Stimulated activated CD4-positive, alpha-beta T cell treated with anti-CD3 and anti-CD28 coated beads, Interleukin-15, amount 100 ng/mL, for 48 hours (primary cell): ENCODE data around the gene ACTR6.
"Not testable (repeated sequence)": the region's sequence is repeated elsewhere in the genome, so short reads cannot be mapped to it uniquely, and the experiment has no call there.

Experiments used
- DNase-seq, 2 donors: peaks; one replicate each; pipeline ENCODE4 v3.0.0-alpha.2; 2020; ENCODE audit warnings: low read depth in 2 of 2

Gene ACTR6

DNA sequence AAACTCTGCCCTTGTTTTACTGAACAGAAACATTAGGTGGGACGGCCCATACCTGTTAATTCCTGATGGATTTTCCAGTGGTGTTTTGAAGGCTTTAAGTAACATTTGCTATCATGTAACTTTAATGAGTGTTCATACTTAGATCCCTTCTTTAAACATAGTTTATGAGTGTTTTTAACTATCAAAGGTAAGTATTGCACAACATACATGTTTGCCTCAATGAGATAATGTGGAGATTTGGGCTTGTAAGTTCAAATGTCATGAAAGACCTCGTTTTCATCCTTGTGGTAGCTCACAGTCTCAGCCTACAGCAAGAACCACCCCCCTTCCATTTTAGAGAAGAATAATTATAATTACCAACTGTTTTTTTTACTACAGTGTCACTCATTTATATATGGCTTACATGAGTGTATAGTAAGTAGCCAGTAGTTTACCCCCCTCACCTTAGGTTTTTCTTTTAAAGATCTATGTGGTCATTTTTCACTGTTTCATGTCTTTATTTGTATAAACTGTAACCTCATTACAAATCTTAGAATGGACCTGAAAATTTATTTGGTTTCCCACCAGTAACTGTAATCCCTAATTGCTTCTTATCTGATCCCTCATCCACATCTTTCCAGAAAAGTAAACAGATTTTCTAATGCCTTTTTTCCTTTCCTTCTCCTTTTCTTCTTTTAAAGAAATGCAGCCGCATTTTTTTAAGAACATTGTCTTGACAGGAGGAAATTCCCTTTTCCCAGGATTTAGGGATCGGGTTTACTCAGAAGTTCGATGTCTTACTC lies 18.9 kb downstream of the ACTR6 start:
- DNase-seq = no peak

DNA sequence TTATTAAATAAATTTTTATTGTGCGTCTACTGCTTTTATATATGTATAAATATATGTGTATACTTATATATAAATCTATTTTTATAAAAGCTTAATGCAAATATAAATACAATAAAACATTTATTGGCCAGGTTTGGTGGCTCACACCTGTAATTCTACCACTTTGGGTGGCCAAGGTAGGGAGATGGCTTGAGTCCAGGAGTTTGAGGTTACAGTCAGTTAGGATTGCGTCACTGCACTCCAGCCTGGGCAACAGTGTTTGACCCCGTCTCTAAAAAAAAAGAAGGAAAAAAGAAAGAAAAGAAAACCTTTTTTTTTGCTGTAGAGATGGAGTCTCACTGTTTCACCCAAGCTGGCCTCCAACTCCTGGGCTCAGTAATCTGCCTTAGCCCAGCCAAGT lies 20.9 kb downstream of the ACTR6 start:
- no peak for DNase-seq

- DNase-seq = not testable (repeated sequence)
These were observed 21.6 kb downstream of the ACTR6 start for GRCh38 chr12:100222173-100222572.

DNA sequence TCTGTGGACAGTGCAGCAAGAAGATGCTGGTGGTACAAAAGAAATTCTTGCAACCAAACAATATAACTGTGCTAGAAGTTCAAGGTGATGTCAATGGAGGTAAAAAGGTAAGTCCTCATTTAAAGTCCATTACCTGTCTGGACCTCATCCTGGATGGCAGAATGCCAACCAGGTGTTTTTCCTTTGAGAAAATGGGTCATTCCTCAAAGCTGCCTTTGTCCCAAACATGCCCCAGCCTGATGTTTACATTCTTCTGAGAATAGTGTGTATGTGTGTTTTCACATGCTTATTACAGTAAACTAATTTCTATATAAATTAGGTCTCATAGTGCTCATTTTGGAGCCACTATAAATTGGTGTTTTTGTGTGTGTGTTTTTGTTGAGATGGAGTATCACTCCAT lies 24.9 kb downstream of the ACTR6 start:
- DNase-seq = no peak

GRCh38 chr12:100229036-100229635 lies 28.5 kb downstream of the ACTR6 start:
- DNase-seq = no peak

DNA sequence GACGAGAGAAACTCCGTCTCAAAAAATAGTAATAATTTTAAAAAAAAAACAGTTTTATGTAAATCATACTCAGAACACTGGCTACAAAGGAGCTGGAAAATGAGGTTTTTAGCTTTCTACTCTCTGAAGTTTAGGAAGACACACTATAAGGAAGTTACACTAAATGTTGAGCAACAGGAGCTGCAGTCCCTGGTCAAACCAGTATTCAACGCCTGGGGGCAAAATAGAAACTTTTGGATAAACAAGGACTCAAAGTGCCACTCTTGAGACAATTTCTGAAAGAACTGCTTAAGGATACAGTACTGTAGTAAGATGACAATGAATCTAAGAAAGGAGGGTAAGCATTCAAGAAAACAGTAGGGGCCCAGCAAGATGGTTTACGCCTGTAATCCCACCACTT lies 29.3 kb downstream of the ACTR6 start:
- no peak for DNase-seq

DNA sequence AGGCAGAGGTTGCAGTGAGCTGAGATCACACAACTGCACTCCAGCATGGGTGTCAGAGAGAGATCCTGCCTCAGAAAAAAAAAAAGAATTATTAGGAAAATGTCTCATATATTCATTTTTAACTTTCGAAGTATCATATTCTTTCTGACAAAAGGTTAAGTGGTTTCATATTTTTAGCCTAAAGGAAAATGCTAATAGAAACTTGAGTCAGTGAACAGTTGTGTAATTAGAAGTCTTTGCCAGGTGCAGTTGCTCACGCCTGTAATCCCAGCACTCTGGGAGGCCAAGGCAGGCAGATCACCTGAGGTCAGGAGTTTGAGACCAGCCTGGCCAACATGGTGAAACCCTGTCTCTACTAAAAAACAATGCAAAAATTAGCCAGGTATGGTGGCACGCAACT lies 31.3 kb downstream of the ACTR6 start:
- DNase-seq = not testable (repeated sequence)

DNA sequence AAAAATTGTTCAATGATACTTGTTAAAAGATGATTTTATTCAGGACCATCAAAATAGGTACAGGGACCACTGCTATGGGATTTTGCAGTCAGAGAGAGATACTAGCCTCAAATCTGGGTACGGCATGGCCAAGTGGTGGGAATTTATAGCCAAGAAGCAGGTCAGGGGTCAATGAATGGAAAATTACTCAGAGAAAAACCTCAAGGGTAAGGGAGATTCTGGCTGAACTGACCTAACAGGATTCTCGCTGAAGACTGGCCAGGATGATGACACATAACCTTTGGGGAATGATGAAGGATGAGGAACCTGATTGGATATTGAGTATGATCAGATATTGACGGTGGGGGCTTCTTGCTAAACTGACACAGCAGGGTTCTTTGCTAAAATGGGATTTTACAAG lies 33.6 kb downstream of the ACTR6 start:
- no peak for DNase-seq

DNA sequence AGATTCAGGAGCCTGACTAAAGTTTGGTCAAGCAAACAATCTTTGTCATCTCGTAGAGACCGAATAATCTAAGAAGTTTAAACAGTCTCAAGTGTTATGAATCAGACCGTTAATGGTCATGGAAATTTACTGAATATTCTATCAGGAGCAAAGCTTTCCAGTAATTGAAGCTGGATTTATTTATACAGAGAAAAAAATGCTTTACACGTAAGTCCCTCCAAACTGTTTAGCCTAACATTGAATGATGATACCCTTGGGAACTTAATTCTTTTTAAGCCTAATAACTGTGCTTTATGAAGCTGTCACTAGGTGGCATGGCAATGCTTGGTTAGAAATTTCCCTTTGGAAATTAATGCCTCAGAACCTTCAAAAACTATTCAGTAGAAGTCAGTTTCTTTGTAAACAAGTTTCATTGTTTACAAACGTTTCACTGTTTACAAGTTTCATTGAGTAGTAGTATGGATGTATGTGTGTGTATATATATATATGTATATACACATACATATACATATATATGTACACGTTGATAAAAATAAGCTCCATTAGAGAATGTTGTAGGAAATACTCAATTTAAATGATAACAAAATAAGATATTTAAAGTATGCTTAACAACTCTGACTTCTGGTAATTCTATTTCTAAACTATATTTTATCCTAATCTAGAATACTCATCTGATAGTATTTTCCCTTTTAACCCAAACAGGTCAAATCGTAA lies 34.1 kb downstream of the ACTR6 start:
- no peak for DNase-seq

GRCh38 chr12:100238801-100239200 lies 38.2 kb downstream of the ACTR6 start:
- DNase-seq = no peak

- DNase-seq = no peak
These were observed 39.0 kb downstream of the ACTR6 start for GRCh38 chr12:100239589-100239988.

DNA sequence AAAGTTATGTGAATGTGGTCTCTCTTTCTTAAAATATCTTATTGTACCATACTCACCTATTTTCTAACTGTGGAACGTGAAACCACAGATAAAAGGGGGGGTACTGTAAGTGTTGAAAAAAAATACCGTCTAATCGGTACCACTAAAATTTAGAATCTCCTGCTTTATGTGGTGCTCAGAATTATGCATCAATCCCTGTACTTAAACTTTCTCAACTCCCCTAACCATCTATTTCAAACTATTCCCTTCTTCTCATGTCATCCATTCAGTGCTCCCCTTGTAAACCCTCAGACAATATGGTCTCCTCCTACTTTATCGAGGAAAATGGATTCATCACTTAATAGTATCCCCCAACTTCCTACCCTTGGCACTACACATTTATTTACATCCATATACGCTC lies 42.5 kb downstream of the ACTR6 start:
- no peak for DNase-seq

- no peak for DNase-seq
These were observed 47.1 kb downstream of the ACTR6 start for GRCh38 chr12:100247765-100248164.

DNA sequence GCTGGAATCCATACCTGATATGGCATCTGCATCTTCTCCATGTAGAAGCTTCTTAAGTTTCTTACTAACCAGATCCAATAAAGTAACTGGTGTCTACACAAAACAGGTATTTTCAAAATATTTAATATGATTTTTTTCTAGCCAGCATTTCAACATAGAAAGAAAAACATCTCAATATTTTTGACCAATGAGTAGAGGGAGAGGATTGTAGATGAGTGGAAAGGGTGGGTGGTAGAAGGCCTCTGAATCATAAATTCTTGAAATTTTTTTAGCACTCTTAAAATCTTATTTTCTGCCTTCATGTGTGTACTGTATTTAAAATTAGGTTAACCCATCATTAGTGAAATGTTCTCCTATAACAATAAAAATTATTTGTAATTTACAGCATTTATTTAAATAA lies 48.3 kb downstream of the ACTR6 start:
- DNase-seq = no peak

- DNase-seq = no peak
These were observed 49.3 kb downstream of the ACTR6 start for GRCh38 chr12:100249941-100250340.

DNA sequence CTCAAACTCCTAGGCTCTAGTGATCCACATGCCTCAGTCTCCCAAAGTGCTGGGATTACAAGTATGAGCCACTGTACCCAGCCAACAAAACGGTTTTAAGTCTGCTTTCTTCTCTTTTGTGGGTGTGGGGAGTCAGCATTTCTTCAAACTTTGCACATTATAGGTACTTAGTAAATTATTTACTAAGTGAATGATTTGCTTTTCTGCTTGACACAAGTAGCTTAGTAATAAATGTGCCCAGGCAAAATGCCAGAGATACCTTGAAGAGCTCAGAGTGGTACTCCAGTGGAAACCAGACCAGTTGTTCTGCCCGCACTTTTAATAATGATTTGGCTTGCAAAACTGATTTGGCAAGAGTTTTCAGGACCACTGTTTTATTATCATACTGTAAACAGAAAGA lies 51.3 kb downstream of the ACTR6 start:
- DNase-seq = no peak

DNA sequence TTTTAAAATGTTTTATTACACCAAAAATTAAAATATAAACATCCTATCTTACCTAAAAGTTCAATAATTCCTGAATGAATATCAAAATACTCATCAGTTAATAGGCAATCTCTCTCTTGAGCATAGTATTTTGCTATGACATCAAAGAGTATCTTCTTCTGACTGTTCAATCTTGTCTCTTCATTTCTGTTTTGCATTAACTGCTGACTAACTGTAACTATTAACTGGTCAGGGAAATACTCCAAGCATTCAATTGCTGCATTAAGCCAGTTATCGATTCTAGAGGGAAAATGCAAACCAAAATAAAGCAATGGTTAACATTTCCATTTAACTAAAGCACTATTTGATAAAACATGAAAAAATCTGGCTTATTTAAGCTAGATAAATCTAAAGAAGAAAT lies 52.8 kb downstream of the ACTR6 start:
- DNase-seq = no peak

DNA sequence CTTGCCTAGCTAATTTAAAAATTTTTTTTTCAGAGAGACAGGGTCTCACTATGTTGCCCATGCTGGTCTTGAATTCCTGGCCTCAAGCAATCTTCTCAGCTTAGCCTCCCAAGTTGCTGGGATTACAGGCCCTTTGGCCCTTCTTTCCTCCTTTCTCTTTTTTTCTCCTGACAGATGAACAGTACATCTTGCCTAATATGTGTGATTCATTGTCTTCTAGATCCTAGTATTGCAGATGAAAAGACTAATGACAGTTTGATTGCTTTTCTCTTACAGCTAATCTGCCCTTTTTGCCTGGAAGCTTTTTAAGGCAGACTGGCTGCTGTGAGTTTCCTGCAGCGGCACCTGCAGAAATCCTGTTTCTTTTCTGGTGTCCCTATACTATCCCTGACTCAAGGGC lies 54.3 kb downstream of the ACTR6 start:
- DNase-seq = no peak

DNA sequence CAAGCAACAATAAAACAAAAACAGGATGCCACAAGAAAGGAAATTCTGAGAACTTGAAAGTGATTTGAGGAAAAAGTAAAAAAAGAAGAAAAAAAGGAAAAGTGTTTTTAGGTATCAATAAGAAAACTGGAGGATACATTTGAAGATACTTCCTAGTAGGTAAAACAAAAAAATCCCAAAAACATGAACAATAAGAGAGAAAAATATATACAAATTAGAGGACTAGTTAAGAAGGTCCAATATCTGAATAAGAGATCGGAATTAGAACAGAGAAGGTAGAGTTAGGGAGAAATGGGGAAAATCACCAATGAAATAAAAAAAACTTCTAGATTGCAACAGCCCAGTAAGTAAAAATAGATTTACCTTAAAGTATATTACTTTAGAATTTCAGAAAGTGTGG lies 57.5 kb downstream of the ACTR6 start:
- no peak for DNase-seq

DNA sequence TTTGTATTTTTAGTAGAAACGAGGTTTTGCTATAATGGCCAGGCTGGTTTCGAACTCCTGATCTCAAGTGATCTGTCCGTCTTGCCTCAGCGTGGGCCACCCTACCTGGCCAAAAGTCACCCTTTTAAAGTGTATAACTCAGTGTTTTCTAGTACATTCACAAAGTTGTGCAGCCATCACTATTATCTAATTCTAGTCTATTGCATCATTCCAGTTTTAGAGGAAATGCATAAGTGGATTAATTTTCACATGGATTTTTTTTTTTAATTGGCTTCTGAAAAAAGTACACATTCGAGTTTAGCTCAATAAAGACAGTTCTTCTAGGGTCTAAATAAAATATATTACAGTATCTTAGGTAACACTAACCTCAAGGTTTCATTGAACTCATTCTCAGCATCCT lies 62.5 kb downstream of the ACTR6 start:
- DNase-seq = no peak

GRCh38 chr12:100265107-100265506 lies 64.5 kb downstream of the ACTR6 start:
- DNase-seq = not testable (repeated sequence)

DNA sequence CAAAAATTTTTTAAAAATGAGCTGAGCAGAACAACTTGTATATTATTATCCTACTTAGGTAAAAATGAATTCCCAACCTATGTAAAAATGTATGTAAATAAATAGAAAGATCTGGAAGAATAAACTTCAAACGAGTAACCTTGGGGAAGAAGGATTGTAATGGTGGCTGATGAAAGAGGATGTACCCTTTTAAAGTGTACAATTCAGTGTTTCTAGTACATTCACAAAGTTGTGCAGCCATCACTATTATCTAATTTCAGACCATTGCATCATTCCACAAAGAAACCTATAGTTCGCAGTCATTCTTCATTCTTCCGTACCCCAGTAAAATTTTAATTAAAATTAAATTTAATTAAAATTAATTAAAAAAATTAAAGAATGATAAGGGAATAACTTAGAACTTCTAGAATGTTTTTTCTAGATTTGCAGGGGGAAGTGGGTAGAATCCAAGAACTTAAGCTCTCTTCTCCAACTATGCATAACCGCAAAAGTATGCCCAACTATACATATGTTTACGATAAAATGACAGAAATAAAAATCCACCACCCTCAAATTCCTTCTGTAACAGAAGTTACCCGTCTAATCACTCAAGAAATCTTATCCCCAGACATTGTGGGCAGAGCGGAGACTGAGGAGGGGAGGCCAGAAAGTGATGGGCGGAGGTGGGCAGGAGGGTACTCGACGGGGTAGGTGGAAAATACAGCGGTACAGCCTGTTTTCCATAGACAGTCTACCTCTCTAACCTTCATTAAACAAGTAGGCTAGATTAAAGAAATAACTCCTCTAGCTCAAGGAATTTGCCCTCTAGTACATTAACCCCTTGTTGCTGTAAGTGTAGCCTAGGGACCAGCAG lies 65.3 kb downstream of the ACTR6 start:
- DNase-seq = no peak
